HepG2 (cell line): ENCODE measurements around the gene CDK3. TPM values are rescaled to one million over a fixed set of nuclear protein-coding genes. Genes with fewer than 3 reads are reported as not detected.
A peak's percentile ranks its signal among the peaks of the same experiment; 100 is the strongest.

Experiments
- ELK4 ChIP-seq: sonication (generic); formaldehyde crosslinking; IDR thresholded peaks from 2 replicates; pipeline ENCODE4 v1.9.0; 2021; ENCODE audit warnings: missing genetic modification reagents, borderline replicate concordance
- GABPA ChIP-seq, 2 experiments: IDR thresholded peaks; 2 replicates each; pipeline ENCODE4 v1.6.1; 2011 to 2016; ENCODE audit warnings: low read depth in 2 of 2, low read length in 1 of 2, missing biosample characterization in 1 of 2, missing genetic modification characterization in 1 of 2
- HNRNPLL ChIP-seq: fragments of 200-400 bp; formaldehyde crosslinking; IDR thresholded peaks from 2 replicates; pipeline ENCODE4 v1.6.1; 2017; ENCODE audit warnings: mild to moderate bottlenecking, low read depth, low read length; ENCODE audit not compliant: poor library complexity, severe bottlenecking
- MAF1 ChIP-seq: sonication (generic); formaldehyde crosslinking; IDR thresholded peaks from 2 replicates; pipeline ENCODE4 v1.5.0; 2020; ENCODE audit warnings: missing genetic modification reagents, borderline replicate concordance
- NFATC3 ChIP-seq: sonication (generic); formaldehyde crosslinking; IDR thresholded peaks from 2 replicates; pipeline ENCODE4 v1.5.1; 2020; ENCODE audit warnings: mild to moderate bottlenecking, missing genetic modification reagents
- SETDB1 ChIP-seq: sonication (generic); formaldehyde crosslinking; IDR thresholded peaks from 2 replicates; pipeline ENCODE4 v1.5.1; 2020; ENCODE audit warnings: missing genetic modification reagents, mild to moderate bottlenecking, borderline replicate concordance
- SP140L ChIP-seq: sonication (generic); formaldehyde crosslinking; IDR thresholded peaks from 2 replicates; pipeline ENCODE4 v1.4.0; 2020; ENCODE audit warnings: missing genetic modification reagents, borderline replicate concordance
- STAT6 ChIP-seq: sonication (generic); formaldehyde crosslinking; IDR thresholded peaks from 2 replicates; pipeline ENCODE4 v1.4.0; 2020; ENCODE audit warnings: missing genetic modification reagents, mild to moderate bottlenecking, borderline replicate concordance
- TFDP1 ChIP-seq: IDR thresholded peaks from 2 replicates; pipeline ENCODE4 v1.6.1; 2016; ENCODE audit warnings: missing compliant biosample characterization, missing genetic modification reagents, borderline replicate concordance
- THAP9 ChIP-seq: sonication (generic); formaldehyde crosslinking; IDR thresholded peaks from 2 replicates; pipeline ENCODE4; 2020; ENCODE audit warnings: missing genetic modification reagents, mild to moderate bottlenecking, borderline replicate concordance
- U2AF1 ChIP-seq: fragments of 200-400 bp; formaldehyde crosslinking; optimal IDR thresholded peaks from 2 replicates; pipeline ENCODE3; 2017; ENCODE audit warnings: mild to moderate bottlenecking, low read depth, low read length
- ZBTB34 ChIP-seq: sonication (generic); formaldehyde crosslinking; IDR thresholded peaks from 2 replicates; pipeline ENCODE4 v1.8.0; 2022; ENCODE audit warnings: mild to moderate bottlenecking, missing genetic modification reagents
- ZNF362 ChIP-seq: sonication (generic); formaldehyde crosslinking; IDR thresholded peaks from 2 replicates; pipeline ENCODE4 v1.4.0; 2020; ENCODE audit warnings: missing genetic modification reagents, mild to moderate bottlenecking, borderline replicate concordance
- ZNF768 ChIP-seq: sonication (generic); formaldehyde crosslinking; IDR thresholded peaks from 2 replicates; pipeline ENCODE4 v1.4.0; 2020; ENCODE audit warnings: missing genetic modification reagents
- ZZZ3 ChIP-seq: sonication (generic); formaldehyde crosslinking; IDR thresholded peaks from 2 replicates; pipeline ENCODE4 v1.4.0; 2020; ENCODE audit warnings: missing genetic modification reagents, mild to moderate bottlenecking, borderline replicate concordance
- polyA plus RNA-seq, 8 experiments: library from polyadenylated mRNA; depleted of rRNA in 3 of 8; stranded (reverse) in 7 of 8; unstranded in 1 of 8; fragments of >200 nt; fragmentation: Illumina TruSeq in 4 of 8; extraction: Trizol in 4 of 8; gene quantifications; 2 replicates each; pipeline versions ENCODE4 v1.2.1 to v1.2.3, GENCODE V29; 2011 to 2016; ENCODE audit warnings: low read depth in 4 of 8, missing spikeins in 1 of 8, mixed read lengths in 1 of 8; ENCODE audit not compliant: insufficient read depth in 1 of 8
- total RNA-seq, 5 experiments: library from RNA; depleted of rRNA; stranded (reverse); fragments of >200 nt; fragmentation: Illumina TruSeq; extraction: Trizol; gene quantifications; 2 replicates each; pipeline ENCODE4 v1.2.3, GENCODE V29; 2016; ENCODE audit warnings: low read depth in 1 of 5

The CDK3 gene
- total and polyA plus RNA-seq, 2 of the 13 experiments (the other 11 are each of a cell fraction or from before 2014, with no cell fraction given) = 5.8 to 11.4 TPM

GRCh38 chr17:76005263-76006149 is 4.9 kb downstream of the CDK3 start (continued):
- TF ChIP-seq ZBTB34 (CRISPR knock-in tag) (no peak), MAF1 (CRISPR knock-in tag) (no peak), ZNF362 (CRISPR knock-in tag) (0 out of 2 replicates have a peak, but pooled peaks have one; percentile 34), HNRNPLL (no peak), GABPA (IDR thresholded peaks at IDR 0.05; ENCODE audit: low read depth, low read length) (no peak), GABPA (CRISPR knock-in tag; IDR thresholded peaks at IDR 0.05; ENCODE audit: low read depth) (no peak), THAP9 (CRISPR knock-in tag) (no peak), SETDB1 (no peak), ZZZ3 (CRISPR knock-in tag) (no peak), NFATC3 (CRISPR knock-in tag) (no peak), U2AF1 (no peak), ZNF768 (CRISPR knock-in tag) (no peak), TFDP1 (0 out of 2 replicates have a peak, but pooled peaks have one; percentile 11), ELK4 (no peak), STAT6 (CRISPR knock-in tag) (no peak), SP140L (CRISPR knock-in tag) (no peak)
